GM12891 (cell line): ENCODE measurements around the gene ICE2.

Experiments
- DNase-seq: peaks from one replicate; pipeline ENCODE4 v3.0.0; 2011; ENCODE audit warnings: low spot score; ENCODE audit not compliant: insufficient read length
- FAIRE-seq: peaks from 2 replicates; lab custom pipeline; 2011; peaks lifted over from hg19 to GRCh38; lab: Jason Lieb, UNC
- PAX5 ChIP-seq: IDR thresholded peaks from 2 replicates; pipeline ENCODE4 v1.6.1; 2011; ENCODE audit warnings: low read length, moderate library complexity, mild to moderate bottlenecking; ENCODE audit not compliant: insufficient read depth, severe bottlenecking
- POLR2A ChIP-seq: IDR thresholded peaks from 2 replicates; pipeline ENCODE4 v1.6.1; 2011; ENCODE audit warnings: low read depth, low read length, control low read depth
- POLR2AphosphoS5 ChIP-seq: IDR thresholded peaks from 2 replicates; pipeline ENCODE4 v1.6.1; 2011; ENCODE audit warnings: low read depth, low read length, control low read depth
- POU2F2 ChIP-seq: IDR thresholded peaks from 2 replicates; pipeline ENCODE4 v1.6.1; 2011; ENCODE audit warnings: low read depth, mild to moderate bottlenecking, control low read depth, low read length, moderate library complexity
- SPI1 ChIP-seq: IDR thresholded peaks from 2 replicates; pipeline ENCODE4 v1.6.1; 2011; ENCODE audit warnings: low read depth, low read length, control low read depth
- TAF1 ChIP-seq: IDR thresholded peaks from 2 replicates; pipeline ENCODE4 v1.6.1; 2011; ENCODE audit warnings: low read depth, low read length, control low read depth

ICE2 gene

DNA sequence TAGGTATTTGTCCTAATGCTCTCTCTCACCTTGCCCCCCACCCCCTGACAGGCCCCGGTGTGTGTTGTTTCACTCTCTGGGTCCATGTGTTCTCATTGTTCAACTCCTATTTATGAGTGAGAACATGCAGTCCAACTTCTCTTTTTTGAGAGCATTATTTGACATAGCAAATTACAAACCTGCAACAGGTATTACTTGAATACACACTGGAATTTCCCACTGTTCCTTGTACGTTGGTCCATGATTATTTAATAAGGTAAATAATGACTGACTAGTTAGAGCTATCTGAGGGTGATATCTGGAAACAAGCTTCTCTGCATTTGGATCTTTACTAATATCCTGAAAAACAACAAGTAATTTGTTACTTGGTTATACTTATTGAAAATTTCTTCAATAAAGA, 24.1 kb downstream of the ICE2 start:
- FAIRE-seq (no peak), DNase-seq (no peak)
- no peak for TF ChIP-seq PAX5
- TF ChIP-seq POLR2A, result no peak
- TF ChIP-seq TAF1, result no peak
- no peak for TF ChIP-seq POU2F2
- TF ChIP-seq SPI1, result no peak

DNA sequence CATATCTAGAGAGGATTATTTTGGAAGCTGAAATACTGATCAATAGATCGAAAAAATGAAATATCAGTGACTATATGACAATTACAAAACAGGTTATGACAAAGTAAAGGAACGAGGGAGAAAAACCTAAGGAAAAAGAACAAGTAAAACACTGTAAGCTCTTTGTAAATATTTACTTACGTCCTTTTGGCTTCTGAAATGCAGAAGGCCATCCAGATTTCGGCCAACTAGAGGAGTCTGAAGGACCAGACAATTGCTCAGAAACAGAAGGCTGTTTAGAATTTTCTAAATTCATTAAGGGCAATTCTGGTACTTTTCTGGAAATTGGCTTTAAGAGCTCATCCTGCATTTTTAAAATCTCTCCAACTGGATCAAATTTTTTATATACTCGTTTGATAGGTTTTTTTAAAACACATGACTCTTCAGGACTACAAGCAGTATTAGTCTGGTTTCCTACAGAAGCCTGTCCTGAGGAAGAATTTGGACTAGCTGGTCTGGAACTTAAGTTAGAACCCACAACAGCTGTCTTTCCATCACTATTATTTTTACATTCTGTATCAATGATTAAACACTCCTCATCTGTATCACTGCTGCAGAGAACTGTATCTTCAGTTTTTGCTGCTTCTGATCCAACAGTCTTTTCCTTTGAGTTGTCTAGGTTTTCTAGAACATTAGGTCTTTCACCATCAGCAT, 30.1 kb downstream of the ICE2 start:
- FAIRE-seq, result no peak
- no peak for TF ChIP-seq POLR2AphosphoS5
- TF ChIP-seq PAX5, result no peak
- no peak for TF ChIP-seq POLR2A
- TF ChIP-seq TAF1, result no peak
- TF ChIP-seq SPI1, result no peak
- TF ChIP-seq POU2F2, result no peak
- DNase-seq, result no peak

DNA sequence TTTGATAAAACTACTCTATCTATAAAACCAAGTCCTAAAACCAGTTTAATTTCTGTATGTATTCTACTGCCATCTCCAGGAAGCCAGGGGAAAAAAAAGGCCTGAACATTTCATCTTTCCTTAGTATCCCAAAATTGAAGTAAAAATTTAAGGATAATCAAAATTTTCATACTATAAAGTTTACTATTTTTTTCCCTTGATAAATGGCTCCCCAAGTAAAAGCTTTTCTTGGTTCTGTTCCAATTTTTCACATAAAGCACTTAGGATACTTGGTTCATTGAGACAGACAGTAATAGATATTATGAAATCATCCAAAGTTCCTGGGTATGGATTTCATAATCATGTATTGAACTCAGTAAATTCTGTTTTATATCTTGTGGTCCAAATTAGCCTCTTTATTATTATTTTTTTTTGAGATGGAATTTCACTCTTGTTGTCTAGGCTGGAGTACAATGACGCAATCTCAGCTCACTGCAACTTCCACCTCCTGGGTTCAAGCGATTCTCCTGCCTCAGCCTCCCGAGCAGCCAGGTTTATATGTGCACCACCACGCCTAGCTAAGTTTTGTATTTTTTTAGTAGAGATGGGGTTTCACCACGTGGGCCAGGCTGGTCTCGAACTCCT, 34.5 kb downstream of the ICE2 start:
- TF ChIP-seq POU2F2 (no peak), TAF1 (no peak)
- DNase-seq (no peak), FAIRE-seq (no peak)

DNA sequence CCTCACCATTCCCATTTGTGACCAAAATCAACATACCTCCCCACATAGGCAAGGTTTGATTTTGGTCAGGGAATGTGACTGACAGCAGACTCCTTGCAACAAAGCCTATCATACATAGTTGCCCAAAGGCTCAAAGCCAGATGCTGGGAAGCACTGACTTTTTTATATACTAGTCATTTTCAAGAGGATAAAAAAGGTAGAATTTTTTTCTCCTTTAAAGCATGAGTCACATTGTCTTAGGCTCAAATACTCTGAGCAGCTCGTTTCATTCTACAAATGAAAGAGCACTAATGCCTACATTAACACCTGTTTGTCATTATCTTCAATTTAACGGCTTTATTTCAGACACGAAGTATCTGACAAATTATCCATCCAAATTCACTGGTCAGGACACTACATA, 36.2 kb downstream of the ICE2 start:
- TF ChIP-seq TAF1, result no peak
- FAIRE-seq, result no peak
- no peak for DNase-seq

DNA sequence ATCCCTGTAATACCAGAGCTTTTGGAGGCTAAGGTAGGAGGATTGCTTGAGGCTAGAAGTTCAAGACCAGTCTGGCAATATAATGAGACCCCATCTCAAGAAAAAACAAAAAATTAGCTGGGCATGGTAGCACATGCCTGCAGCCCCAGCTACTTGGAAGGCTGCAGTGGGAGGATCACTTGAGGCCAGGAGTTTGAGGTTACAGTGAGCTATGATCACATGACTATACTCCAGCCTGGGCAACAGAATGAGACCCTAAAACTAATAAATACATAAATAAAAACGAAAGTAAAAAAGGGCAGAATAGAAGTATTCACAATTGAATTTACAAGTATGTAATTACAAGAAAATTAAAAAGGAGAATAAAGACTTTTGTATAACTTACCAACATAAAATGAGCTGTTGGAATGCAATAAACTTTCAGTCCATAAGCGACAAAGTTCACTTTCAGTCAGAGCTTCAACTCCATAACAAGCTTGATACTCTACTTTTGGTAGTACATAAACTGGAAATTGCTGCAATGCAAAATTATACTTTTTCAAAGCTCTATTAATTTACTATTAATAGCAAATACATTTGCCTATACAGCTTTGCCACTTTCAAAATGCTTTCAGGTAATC, 36.8 kb downstream of the ICE2 start:
- no peak for FAIRE-seq
- no peak for DNase-seq
- TF ChIP-seq PAX5 (no peak), TAF1 (no peak), POLR2AphosphoS5 (no peak)

DNA sequence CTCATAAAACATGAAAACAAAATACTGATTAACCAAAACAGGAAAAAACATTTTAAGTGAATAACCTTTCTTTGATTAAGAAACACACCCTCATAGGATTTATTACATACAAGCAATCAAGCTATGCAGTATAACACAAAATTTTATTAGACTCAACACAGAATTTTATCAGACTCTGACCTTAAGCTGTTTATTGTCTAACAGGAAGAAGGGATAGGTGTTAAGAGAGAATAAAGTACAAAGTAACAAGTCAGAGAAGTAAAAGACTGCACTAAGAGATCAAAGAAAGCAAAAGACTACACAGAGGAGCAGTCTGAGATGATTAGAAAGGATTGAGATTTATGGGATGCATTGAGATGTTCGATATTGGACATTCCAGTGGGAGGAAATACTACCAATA, 37.6 kb downstream of the ICE2 start:
- FAIRE-seq (peak; percentile 9), DNase-seq (no peak)
- TF ChIP-seq PAX5, result no peak
- TF ChIP-seq SPI1, result no peak
- TF ChIP-seq POLR2A, result no peak
- TF ChIP-seq POLR2AphosphoS5, result no peak
- no peak for TF ChIP-seq TAF1
- no peak for TF ChIP-seq POU2F2

DNA sequence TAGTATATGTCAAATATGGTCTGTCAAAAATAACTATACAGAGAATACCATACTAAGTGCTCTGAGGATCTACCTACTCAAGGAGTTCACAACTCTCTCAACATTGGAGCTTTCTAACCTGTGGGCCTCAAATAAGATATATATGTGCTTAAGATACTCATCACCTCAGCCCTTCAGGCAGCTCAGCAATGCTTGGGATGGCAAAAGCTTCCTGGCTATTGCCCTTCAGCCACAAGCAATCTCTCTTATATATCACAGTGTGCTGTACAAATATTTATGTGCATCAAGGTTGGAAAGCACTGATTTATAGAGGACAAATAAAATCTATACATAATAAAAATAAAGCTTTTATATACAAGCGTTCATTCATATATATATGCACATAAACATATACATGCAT, 40.3 kb downstream of the ICE2 start:
- no peak for FAIRE-seq

DNA sequence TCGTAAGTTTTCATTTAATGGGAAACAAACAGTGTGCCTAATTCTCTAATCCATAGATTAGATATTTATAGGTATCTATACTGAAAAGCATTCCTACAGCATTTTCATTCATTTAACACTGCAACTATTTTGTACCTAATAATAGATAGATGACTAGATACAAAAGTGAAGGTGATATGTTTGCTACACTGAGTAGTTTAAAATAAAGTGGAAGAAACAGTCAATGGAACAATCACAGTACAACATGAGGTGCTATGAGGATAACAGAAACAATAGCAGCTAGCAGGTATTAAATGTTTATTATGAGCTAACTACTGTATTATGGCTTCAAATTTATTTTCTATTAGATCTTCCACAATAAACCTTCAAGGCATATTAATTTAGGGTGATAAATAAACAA, 50.0 kb downstream of the ICE2 start:
- DNase-seq (no peak), FAIRE-seq (no peak)
- TF ChIP-seq POU2F2 (no peak), PAX5 (no peak), TAF1 (no peak), POLR2A (no peak), SPI1 (no peak), POLR2AphosphoS5 (no peak)

More for the DNA sequence above, 40.3 kb downstream of the ICE2 start:
- DNase-seq, result no peak
- no peak for TF ChIP-seq POLR2A
- TF ChIP-seq SPI1, result no peak
- no peak for TF ChIP-seq POU2F2
- no peak for TF ChIP-seq PAX5
- TF ChIP-seq TAF1, result no peak
- TF ChIP-seq POLR2AphosphoS5, result no peak

DNA sequence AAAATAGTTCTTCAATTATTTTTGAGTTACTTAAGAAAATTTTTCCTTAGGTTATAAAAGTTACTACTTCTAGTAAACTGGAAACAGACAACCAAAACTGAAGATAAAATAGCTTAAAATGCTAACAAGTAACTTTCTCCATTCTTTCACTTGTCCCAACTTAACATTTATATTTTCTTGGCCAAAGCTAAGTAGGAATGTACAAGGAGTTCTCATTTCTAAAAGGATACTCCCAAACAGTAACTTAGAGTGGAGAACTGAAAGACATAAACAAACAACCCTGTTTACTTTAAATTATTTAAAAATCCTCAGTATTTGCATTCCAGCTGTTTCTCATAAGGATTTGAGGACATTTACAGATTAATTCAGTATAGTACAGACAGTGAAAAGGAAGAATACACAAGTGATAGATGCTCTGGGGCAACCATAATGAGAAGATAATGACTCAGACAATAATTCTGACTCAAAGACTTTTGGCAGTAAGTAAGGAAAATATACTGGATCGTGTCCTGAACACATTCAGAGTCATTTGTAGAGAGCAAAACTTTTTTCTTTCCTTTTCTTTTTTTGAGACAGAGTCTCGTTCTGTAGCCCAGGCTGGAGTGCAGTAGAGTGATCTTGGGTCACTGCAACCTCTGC, 52.0 kb downstream of the ICE2 start:
- no peak for FAIRE-seq

DNA sequence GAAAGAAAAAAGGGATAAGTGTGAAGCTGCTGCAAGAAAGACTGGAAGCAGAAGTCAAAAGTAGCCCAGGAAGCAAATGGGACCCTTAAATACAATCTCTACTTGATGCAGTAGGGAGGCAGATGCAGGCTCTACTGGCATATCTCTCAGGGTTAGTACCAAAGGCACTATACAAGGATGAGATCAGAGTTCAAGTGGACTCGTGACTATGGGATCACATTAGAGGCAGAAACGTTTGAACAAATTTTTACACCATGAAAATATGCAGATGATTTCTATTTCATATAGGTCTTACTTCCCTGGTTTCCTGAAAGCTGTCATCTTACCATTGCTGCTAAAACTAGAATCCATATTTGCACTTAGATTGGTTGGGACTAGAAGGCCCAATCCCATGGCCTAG, 53.5 kb downstream of the ICE2 start:
- FAIRE-seq (no peak), DNase-seq (no peak)
- TF ChIP-seq POLR2AphosphoS5 (no peak), POU2F2 (no peak), POLR2A (no peak), PAX5 (no peak), TAF1 (no peak), SPI1 (no peak)

More for the DNA sequence above, 52.0 kb downstream of the ICE2 start:
- no peak for DNase-seq
- TF ChIP-seq SPI1 (no peak), POLR2A (no peak), POLR2AphosphoS5 (no peak), TAF1 (no peak), POU2F2 (no peak), PAX5 (no peak)

DNA sequence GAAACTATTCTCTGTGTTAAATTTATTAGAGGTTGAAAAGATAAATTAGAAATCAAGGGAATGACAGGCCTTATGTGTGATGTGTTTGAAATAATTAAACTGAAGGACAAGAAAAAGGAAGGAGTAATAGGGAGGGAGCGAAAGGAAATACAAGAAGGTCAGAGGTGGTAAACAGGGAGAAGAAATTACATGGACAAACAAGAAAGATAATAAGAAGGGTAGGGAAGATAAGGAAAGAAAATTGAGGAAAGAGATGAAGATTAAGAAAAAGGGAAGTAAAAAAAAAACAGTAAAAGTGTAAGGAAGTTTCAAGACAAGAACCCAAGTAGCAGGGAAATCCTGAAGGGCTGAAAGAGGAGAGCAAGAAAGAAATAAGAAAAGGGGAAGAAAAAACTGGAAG, 54.9 kb downstream of the ICE2 start:
- FAIRE-seq (no peak), DNase-seq (no peak)
- no peak for TF ChIP-seq SPI1
- TF ChIP-seq PAX5, result no peak
- TF ChIP-seq POLR2A, result no peak
- no peak for TF ChIP-seq TAF1
- no peak for TF ChIP-seq POLR2AphosphoS5
- no peak for TF ChIP-seq POU2F2
